Activated B cell treated with CpG ODN at 0.5 μM for 24 hours (primary cell): ENCODE measurements around the gene FOXP1. TPM values are rescaled to one million over a fixed set of nuclear protein-coding genes. Genes with fewer than 3 reads are reported as not detected.
A peak's percentile ranks its signal among the peaks of the same experiment; 100 is the strongest.
"Not testable (repeated sequence)": the region's sequence is repeated elsewhere in the genome, so short reads cannot be mapped to it uniquely, and the experiment has no call there.

ENCODE experiments used
- ATAC-seq: fragments of 200-7000 bp; cut with Tn5 transposase; one replicate; pipeline ENCODE4 v1.10.0; 2021; ENCODE audit warnings: low read depth, mild to moderate bottlenecking, moderate library complexity
- CTCF ChIA-PET: fragments of 350-600 bp; sonication (Branson Sonifier 250); formaldehyde crosslinking; loops from one replicate; lab custom pipeline; 2021; ENCODE audit warnings: antibody characterized with exemption; lab: Charles Lee
- POLR2A ChIA-PET: fragments of 350-600 bp; sonication (Branson Sonifier 250); formaldehyde crosslinking; loops from one replicate; lab custom pipeline; 2021; ENCODE audit warnings: antibody characterized with exemption; lab: Charles Lee
- DNase-seq: peaks from one replicate; pipeline ENCODE4 v3.0.0; 2022
- H3K27ac Mint-ChIP-seq: one replicate; pipeline ENCODE4 v1.8.0; 2020; ENCODE audit warnings: mixed read lengths
- H3K27me3 Mint-ChIP-seq: one replicate; pipeline ENCODE4 v1.8.0; 2021; ENCODE audit warnings: mixed read lengths
- H3K36me3 Mint-ChIP-seq: one replicate; pipeline ENCODE4 v1.8.0; 2021; ENCODE audit warnings: low read depth, mixed read lengths
- H3K4me1 Mint-ChIP-seq: one replicate; pipeline ENCODE4 v1.8.0; 2021; ENCODE audit warnings: mixed read lengths
- H3K4me3 Mint-ChIP-seq: one replicate; pipeline ENCODE4 v1.8.0; 2020; ENCODE audit warnings: mild to moderate bottlenecking, mixed read lengths
- H3K9me3 Mint-ChIP-seq: one replicate; pipeline ENCODE4 v1.8.0; 2020; ENCODE audit warnings: mixed read lengths
- CTCF ChIP-seq: fragments of 200-600 bp; IDR thresholded peaks from one replicate; pipeline ENCODE4 v1.8.0; 2022; ENCODE audit warnings: antibody characterized with exemption, mild to moderate bottlenecking
- intact Hi-C: fragments of 100-400 bp; cut with micrococcal nuclease; formaldehyde crosslinking; loops from one replicate; pipeline ENCODE4 v1.15.1; 2024
- total RNA-seq: library from RNA; stranded (reverse); gene quantifications from 2 replicates; pipeline ENCODE4 v1.2.3, GENCODE V29; 2022

FOXP1 gene
- total RNA-seq, 1 donor from 2014 or later, result 563 TPM

GRCh38 chr3:71532639-71533395, 50.7 kb downstream of the FOXP1 start:
- no peak overlapping the region for H3K4me3 Mint-ChIP-seq
- POLR2A ChIA-PET, result interaction anchor here (0.9 kb wide), 1 partner anchor 47 kb away, joined by 3 read pairs; no protein-coding TSS in a partner anchor

GRCh38 chr3:71530903-71531530, 52.5 kb downstream of the FOXP1 start:
- TF ChIP-seq CTCF, result no peak

More at GRCh38 chr3:71532639-71533395, 50.7 kb downstream of the FOXP1 start:
- Mint-ChIP-seq H3K9me3 (no peaks in the 10 kb centered on the region), H3K27ac (no peak overlapping the region), H3K27me3 (no peaks in the 10 kb centered on the region), H3K36me3 (peaks cover 4% of the 10 kb centered on the region), H3K4me1 (peaks cover 32% of the 10 kb centered on the region)
- CTCF ChIA-PET, result no interaction called here
- DNase-seq (no peak), ATAC-seq (no peak)
- TF ChIP-seq CTCF, result no peak
- intact Hi-C loops, result loop anchor here (1.0 kb wide), 1 partner anchor 9 kb away; no protein-coding TSS in a partner anchor

GRCh38 chr3:71528816-71529215, 54.7 kb downstream of the FOXP1 start:
- H3K27ac Mint-ChIP-seq, result no peak overlapping the region
- H3K9me3 Mint-ChIP-seq, result no peaks in the 10 kb centered on the region
- peaks cover 40% of the 10 kb centered on the region for H3K4me1 Mint-ChIP-seq
- DNase-seq (no peak), ATAC-seq (no peak)
- peaks cover 4% of the 10 kb centered on the region for H3K36me3 Mint-ChIP-seq
- intact Hi-C loops, result no loop called here
- ChIA-PET POLR2A (interaction anchor here (2.4 kb wide), 1 partner anchor 54 kb away, joined by 6 read pairs; the partner anchor contains the start of gene FOXP1), CTCF (interaction anchor here (0.7 kb wide), 1 partner anchor 56 kb away, joined by 5 read pairs; no protein-coding TSS in a partner anchor)
- H3K27me3 Mint-ChIP-seq, result peaks cover 2% of the 10 kb centered on the region
- H3K4me3 Mint-ChIP-seq, result no peak overlapping the region
- TF ChIP-seq CTCF, result no peak

More at GRCh38 chr3:71530903-71531530, 52.5 kb downstream of the FOXP1 start:
- ATAC-seq (peak; percentile 58), DNase-seq (no peak)
- H3K27me3 Mint-ChIP-seq, result peaks cover 2% of the 10 kb centered on the region
- H3K4me3 Mint-ChIP-seq, result no peak overlapping the region
- peaks cover 4% of the 10 kb centered on the region for H3K36me3 Mint-ChIP-seq
- no peaks in the 10 kb centered on the region for H3K9me3 Mint-ChIP-seq
- intact Hi-C loops, result no loop called here
- H3K4me1 Mint-ChIP-seq, result peaks cover 40% of the 10 kb centered on the region
- POLR2A ChIA-PET, result interaction anchor here (0.9 to 1.2 kb wide), 3 partner anchors 8 to 52 kb away, joined by 3 to 7 read pairs (median 4); no protein-coding TSS in a partner anchor
- CTCF ChIA-PET, result interaction anchor here (0.9 kb wide), 1 partner anchor 13 kb away, joined by 3 read pairs; no protein-coding TSS in a partner anchor
- peak overlapping the region; percentile 74 for H3K27ac Mint-ChIP-seq

GRCh38 chr3:71526448-71526847, 57.1 kb downstream of the FOXP1 start:
- peaks cover 42% of the 10 kb centered on the region for H3K4me1 Mint-ChIP-seq
- ATAC-seq, CTCF ChIA-PET, H3K27ac Mint-ChIP-seq, H3K4me3 Mint-ChIP-seq, intact Hi-C loops, H3K36me3 Mint-ChIP-seq, DNase-seq, H3K27me3 Mint-ChIP-seq, H3K9me3 Mint-ChIP-seq: not testable (repeated sequence)
- POLR2A ChIA-PET, result interaction anchor here (2.4 kb wide), 1 partner anchor 56 kb away, joined by 6 read pairs; the partner anchor contains the start of gene FOXP1

- no peaks in the 10 kb centered on the region for H3K9me3 Mint-ChIP-seq
- H3K36me3 Mint-ChIP-seq, result peaks cover 6% of the 10 kb centered on the region
- ATAC-seq (no peak), DNase-seq (no peak)
- peaks cover 38% of the 10 kb centered on the region for H3K4me1 Mint-ChIP-seq
- no peak overlapping the region for H3K27ac Mint-ChIP-seq
- TF ChIP-seq CTCF, result no peak
- H3K4me3 Mint-ChIP-seq, result no peak overlapping the region
- POLR2A ChIA-PET, result no interaction called here
- CTCF ChIA-PET, result no interaction called here
- peaks cover 2% of the 10 kb centered on the region for H3K27me3 Mint-ChIP-seq
- intact Hi-C loops, result no loop called here
Measured at GRCh38 chr3:71525391-71525790, 58.1 kb downstream of the FOXP1 start.
